ENCODE measurements around the gene FLCN. TPM values are rescaled to one million over a fixed set of nuclear protein-coding genes. Genes with fewer than 3 reads are reported as not detected.
A peak's percentile ranks its signal among the peaks of the same experiment; 100 is the strongest.
"Not testable (repeated sequence)": the region's sequence is repeated elsewhere in the genome, so short reads cannot be mapped to it uniquely, and the experiment has no call there.

FLCN gene
- total RNA-seq, 1 donor: 64.3 TPM

DNA sequence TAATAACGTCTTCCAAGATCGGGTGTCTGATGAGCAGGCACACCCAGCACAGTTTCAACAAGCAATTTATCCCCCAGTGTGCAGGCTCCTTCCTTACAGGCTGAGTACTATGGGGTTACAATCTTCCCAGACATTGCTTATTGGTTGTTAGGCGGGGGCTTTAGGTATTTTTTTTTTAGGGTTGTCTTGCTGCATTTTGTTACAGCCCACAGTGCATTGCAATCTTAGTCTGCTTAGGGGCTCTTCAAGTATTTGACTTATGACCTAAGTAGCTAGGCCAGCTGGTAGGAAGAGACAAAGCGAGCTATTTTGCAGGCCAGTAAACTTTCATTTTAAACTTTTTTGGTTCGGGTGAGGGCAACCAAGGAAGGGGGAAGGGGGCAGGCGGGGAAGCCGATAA, 36.7 kb downstream of the FLCN start:
- peak; percentile 61 for DNase-seq (ENCODE audit: low read depth)
- H3K4me3 ChIP-seq (ENCODE audit: low read depth, low read length): no peak overlapping the region
- TF ChIP-seq, protein P1, sequence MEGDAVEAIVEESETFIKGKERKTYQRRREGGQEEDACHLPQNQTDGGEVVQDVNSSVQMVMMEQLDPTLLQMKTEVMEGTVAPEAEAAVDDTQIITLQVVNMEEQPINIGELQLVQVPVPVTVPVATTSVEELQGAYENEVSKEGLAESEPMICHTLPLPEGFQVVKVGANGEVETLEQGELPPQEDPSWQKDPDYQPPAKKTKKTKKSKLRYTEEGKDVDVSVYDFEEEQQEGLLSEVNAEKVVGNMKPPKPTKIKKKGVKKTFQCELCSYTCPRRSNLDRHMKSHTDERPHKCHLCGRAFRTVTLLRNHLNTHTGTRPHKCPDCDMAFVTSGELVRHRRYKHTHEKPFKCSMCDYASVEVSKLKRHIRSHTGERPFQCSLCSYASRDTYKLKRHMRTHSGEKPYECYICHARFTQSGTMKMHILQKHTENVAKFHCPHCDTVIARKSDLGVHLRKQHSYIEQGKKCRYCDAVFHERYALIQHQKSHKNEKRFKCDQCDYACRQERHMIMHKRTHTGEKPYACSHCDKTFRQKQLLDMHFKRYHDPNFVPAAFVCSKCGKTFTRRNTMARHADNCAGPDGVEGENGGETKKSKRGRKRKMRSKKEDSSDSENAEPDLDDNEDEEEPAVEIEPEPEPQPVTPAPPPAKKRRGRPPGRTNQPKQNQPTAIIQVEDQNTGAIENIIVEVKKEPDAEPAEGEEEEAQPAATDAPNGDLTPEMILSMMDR (IDR thresholded peaks at IDR 0.05; ENCODE audit: insufficient read depth, low read depth, low read length): no peak

DNA sequence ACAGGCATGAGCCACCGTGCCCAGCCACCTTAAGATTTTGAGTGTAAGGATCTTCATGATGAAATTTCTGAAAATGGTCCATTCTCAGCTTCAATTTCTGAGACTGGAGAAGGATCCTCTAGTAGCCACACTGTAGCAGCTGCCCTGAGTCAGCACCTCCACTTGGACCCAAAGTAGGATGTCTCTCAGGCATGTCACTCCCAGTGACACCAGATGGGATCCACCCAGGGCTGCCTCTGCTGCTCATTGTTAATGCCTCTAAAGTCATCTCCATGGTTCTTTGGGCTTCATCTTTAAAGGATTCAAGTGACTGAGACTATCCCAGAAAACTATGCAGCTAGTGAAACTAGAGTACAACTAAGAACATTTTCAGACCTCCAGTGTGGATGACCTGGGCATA, 38.7 kb downstream of the FLCN start:
- no peak for DNase-seq (ENCODE audit: low read depth)
- TF ChIP-seq, protein P1 (IDR thresholded peaks at IDR 0.05; ENCODE audit: insufficient read depth, low read depth, low read length): no peak
- no peak overlapping the region for H3K4me3 ChIP-seq (ENCODE audit: low read depth, low read length)

DNA sequence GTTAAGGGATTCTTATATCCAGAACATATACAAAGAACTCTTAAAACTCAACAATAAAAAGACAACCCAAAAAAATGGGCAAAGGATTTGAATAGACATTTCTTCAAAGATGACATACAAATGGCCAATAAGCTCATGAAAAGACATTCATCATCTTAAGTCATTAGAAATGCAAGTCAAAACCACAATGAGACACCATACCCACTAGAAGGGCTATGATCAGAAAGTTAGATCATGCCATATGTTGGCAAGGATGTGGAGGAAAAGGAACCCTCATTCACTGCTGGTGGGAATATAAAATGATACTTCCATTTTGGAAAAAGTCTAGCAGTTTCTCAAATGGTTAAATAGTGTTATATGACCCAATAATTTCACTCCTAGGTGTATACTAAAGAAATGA, 40.2 kb downstream of the FLCN start:
- no peak overlapping the region for H3K4me3 ChIP-seq (ENCODE audit: low read depth, low read length)
- no peak for DNase-seq (ENCODE audit: low read depth)
- TF ChIP-seq, protein P1 (IDR thresholded peaks at IDR 0.05; ENCODE audit: insufficient read depth, low read depth, low read length): no peak

DNA sequence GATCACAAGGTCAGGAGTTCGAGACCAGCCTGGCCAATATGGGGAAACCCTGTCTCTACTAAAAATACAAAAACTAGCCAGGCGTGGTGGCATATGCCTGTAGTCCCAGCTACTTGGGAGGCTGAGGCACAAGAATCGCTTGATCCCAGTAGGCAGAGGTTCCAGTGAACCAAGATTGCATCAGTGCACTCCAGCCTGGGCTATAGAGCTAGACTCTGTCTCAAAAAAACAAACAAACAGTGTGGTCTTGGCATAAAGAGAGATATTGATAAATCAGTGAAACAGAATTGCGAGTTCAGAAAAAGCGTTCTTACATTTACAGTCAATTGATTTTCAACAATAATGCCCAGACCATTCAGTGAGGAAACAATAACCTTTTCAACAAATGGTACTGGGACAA, 41.5 kb downstream of the FLCN start:
- not testable (repeated sequence) for H3K4me3 ChIP-seq (ENCODE audit: low read depth, low read length); DNase-seq (ENCODE audit: low read depth)

DNA sequence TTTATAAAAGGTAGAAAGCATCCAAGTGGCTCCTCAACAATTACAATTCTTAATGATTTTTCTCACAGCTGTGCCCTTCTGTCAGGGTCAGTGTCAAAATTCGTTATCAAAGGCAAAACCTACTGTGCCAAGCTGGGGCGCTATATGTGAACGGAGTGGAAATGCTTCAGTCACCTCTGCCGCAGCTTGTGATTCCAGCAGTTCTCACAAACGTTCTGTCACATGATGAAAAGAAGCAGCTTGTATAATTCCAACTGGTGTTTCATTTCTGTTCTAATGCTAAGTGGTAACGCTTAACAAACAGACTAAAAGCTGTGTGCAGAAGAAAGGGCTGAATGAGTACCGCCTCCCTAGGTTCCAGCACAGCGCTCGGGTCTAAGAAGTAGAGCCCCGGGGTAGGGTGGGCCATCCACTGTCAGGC, 45.0 kb downstream of the FLCN start:
- H3K4me3 ChIP-seq (ENCODE audit: low read depth, low read length): no peak overlapping the region
- DNase-seq (ENCODE audit: low read depth): peak; percentile 63
- TF ChIP-seq, protein P1 (IDR thresholded peaks at IDR 0.05; ENCODE audit: insufficient read depth, low read depth, low read length): no peak

DNA sequence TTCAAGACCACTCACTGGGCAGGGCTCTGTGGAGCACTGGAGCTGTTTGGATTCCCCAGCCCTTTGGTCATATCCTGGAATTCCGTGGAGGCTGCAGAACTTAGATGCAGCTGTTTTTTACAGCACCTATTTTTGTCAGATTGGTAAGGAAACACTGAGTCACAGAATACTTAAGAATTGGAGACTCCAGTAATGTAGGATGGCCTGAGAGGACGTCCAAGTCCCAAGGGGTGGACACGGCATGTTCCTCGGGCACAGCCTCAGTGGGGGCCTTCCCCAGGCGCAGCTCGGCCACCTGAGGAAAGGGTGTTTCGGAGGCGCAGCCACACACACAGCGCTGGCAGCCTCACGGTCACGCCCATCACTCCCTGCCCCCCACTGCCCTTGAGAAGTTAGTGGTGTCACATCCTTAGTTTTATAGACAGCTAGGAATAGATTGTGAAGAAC, 45.6 kb downstream of the FLCN start:
- no peak overlapping the region for H3K4me3 ChIP-seq (ENCODE audit: low read depth, low read length)
- peak; percentile 86 for DNase-seq (ENCODE audit: low read depth)
- TF ChIP-seq, protein P1 (IDR thresholded peaks at IDR 0.05; ENCODE audit: insufficient read depth, low read depth, low read length): no peak

DNA sequence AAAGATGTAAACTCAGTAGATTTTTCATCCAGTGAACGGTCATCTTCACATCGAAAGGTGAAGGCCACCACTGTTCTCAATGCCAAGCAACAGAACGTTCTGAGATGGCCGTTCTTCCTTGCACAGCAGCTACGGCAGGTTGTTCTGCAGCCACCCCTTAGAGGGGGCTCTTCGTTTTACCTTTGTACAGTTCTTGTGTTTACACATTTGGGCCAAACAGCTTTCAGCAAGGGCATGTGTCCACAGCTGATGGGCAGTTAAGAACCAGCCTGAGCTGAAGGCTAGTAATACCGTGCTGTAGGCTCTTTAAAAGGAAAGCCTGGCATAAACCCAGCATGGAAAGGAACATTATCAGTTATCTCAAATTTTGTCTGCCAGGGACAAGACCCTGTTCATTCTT, 46.8 kb downstream of the FLCN start:
- no peak overlapping the region for H3K4me3 ChIP-seq (ENCODE audit: low read depth, low read length)
- no peak for DNase-seq (ENCODE audit: low read depth)
- TF ChIP-seq, protein P1 (IDR thresholded peaks at IDR 0.05; ENCODE audit: insufficient read depth, low read depth, low read length): no peak
